ENCODE results near the gene TAS2R7.
"Not testable (repeated sequence)": the region's sequence is repeated elsewhere in the genome, so short reads cannot be mapped to it uniquely, and the experiment has no call there.

Gene TAS2R7, protein sequence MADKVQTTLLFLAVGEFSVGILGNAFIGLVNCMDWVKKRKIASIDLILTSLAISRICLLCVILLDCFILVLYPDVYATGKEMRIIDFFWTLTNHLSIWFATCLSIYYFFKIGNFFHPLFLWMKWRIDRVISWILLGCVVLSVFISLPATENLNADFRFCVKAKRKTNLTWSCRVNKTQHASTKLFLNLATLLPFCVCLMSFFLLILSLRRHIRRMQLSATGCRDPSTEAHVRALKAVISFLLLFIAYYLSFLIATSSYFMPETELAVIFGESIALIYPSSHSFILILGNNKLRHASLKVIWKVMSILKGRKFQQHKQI

DNA sequence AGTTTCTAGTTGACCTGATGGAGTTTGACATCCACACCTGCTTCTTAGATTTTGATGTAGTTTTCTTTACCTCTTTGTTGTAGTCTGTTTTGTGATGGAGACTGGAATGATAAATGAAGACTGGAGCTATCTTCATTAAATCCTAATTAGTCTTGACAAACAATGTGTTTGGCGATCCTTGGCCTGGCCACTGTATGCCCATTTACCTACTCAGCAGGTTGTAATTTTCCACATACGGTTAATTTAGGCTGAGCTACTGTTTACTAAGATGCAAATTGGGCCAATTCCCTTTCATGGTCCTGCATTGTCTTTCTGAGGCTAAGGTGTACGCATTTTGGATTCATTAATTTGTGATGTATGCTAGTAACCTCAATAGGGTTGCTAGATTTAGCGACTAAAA is at the start of gene TAS2R7:
TAS2R7 (minus strand) TSS at position 41 of the 400 bp plus-strand sequence. CDS start 57 bp downstream, outside the sequence.
- no peak for DNase-seq (ENCODE audit: low spot score)

DNA sequence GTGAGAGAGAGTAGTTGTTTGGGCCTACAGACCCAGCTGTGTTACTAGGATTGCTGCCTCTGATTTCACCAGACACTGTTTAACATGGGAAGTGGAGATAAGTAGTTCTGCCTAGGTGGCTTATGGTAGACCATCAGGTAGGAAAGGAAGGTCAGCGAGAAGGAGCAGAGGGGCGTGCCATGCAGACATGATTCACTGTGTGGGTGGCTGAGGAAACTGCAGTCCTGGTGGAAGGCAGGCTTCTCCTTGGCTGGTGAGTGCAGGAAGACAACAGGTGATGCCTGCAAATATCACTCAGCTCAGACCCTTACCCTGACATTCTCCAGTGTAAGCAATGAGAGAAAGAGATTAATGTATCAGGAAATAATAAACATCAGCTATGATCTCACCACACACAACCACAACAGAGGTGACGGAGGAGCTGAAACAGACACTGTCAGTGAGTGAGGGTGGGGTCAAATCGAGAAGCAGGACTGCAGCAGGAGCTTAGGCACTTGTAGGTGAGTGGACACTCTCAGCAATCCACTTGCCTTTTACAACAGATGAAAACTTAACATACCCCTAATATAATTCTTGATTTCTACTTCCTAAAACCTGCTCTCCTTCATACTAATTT is 48.9 kb upstream of the TAS2R7 start:
- DNase-seq (ENCODE audit: low spot score) = no peak

DNA sequence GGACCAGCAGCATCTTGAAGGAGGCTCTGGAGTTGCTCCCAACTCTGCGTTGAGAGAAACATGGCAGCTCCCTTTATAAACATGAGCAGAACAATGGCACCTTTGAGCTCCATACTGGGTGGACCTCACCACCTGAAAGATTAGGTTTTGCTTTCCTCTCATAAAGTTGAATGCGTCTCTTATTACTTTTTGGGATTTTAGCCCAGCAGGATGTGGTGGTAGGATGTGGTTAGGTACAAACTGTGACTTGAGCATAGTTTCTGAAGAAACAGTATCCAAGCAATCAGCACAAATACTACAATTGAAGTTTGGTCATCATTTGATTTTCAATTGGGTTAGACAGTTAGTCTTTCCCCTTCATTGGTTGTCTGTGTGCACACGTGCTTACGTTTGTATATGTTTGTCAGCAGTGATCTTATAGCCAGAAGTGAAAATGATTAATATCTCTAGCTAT is 47.0 kb upstream of the TAS2R7 start, which contains the start of gene PRR4:
PRR4 (minus strand) TSS at position 51 of the 454 bp plus-strand sequence; CDS start at position 13, 38 bp downstream.
- no peak for DNase-seq (ENCODE audit: low spot score)

DNA sequence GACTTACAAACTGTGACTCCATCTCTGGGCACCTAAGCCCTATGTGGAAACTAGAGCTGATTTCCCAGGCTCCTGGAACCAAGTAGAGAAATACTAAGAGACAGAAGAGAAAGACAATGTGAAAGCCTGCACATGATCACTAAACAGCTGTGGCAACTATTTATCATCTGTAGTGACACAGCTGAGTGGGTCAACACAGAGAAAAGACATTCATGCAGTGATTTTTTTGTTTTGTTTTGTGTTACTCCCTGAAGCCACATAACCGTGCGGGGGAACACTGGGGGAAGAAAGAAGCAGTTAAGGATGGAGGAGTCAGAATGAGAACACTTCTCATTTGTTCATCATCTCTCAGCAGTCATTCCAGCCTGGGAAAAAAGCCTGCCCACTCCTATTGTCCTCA is 45.3 kb upstream of the TAS2R7 start:
- DNase-seq (ENCODE audit: low spot score) = no peak

DNA sequence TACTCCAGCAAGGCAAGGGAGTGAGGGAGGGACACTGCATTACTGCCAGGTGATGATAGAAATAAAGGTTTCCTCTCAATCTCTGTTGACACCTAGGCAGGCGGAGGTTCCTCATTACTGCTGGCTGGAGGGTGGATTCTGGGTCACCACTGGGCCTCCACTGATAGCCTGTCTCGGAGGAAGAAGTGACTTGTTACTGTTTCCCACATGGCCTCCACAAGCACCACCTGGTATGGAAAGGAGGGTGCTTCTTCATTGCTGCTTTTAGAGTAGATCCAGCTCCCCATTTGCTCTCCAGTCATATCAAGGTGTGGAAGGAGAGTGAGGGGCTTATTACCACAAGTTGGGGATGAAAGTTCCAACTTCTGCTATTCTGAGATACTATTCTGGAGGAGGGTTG is 40.4 kb upstream of the TAS2R7 start:
- DNase-seq (ENCODE audit: low spot score) = no peak

DNA sequence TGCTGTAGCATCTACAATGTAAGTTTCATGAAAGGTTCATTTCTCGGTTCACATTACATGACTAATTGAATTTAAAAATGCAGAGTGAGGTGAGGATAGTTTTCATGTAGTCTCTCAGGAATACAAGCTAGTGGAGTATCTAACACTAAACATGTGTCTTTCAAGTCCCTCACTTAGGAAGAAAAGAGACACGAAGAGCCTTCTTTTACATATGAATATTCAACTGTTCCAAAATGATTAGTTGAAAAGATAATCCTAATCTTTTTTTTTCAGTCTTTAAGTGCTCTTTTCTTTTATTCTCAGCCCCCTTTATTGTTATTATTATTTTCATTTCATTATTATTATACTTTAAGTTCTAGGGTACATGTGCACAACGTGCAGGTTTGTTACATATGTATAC is 36.0 kb upstream of the TAS2R7 start:
- no peak for DNase-seq (ENCODE audit: low spot score)

DNA sequence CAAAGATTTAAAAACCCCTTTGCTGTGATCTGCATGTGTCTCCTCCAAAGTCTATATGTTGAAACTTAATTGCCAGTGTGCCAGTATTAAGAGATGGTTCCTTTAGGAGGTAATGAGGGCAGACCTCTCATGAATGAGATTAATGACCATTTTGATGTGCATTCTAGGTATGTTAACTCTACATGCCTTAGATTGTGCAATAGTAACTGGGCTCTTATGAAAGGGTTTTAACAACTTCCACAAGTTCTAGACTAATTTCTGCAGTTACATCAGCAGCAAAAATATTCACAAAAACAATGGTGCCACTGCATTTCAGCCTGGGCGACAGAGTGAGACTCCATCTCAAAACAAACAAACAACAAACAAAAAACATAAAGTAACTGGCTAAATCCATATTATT is 27.6 kb upstream of the TAS2R7 start:
- DNase-seq (ENCODE audit: low spot score) = no peak

DNA sequence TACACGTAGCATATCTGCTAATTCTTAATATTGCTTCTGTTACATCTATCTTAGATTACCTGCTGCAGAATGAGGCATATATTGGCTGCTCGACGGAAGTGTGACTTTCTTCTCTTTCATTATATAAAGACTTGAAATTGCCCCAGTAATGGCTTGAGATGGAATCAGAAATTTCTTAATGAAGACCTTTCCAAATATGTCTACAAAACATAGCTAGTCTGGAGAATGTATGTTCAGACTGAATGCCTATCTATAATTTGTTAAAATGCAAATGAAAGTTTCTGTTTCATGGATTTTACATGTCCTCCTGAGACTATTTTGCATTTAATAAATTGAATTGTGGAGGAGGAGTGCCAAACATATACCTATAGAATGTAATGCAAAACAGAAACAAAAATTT is 23.8 kb upstream of the TAS2R7 start, which contains the start of gene TAS2R10:
TAS2R10 (minus strand) TSS at position 101 of the 400 bp plus-strand sequence; CDS start at position 12, 89 bp downstream.
- DNase-seq (ENCODE audit: low spot score) = no peak

DNA sequence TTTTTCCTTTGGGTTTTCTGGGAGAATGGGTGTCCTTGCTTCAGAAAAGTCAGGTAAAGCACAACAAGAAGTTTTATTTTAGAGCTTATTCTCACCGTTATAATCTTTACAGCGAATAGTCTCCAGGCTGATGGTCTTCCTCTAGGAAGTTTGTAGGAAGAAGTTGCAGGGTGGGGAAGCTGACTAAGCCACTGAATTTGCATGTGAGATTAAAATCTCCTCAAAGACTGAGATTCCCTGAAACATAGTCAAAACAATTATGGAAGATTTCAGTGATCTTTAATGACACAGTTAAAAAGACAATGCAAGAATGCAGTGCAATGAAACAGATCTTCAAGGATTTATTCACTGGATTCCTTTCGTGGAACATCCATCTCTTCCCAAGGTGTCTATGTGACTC is 22.5 kb upstream of the TAS2R7 start:
- DNase-seq (ENCODE audit: low spot score) = no peak

DNA sequence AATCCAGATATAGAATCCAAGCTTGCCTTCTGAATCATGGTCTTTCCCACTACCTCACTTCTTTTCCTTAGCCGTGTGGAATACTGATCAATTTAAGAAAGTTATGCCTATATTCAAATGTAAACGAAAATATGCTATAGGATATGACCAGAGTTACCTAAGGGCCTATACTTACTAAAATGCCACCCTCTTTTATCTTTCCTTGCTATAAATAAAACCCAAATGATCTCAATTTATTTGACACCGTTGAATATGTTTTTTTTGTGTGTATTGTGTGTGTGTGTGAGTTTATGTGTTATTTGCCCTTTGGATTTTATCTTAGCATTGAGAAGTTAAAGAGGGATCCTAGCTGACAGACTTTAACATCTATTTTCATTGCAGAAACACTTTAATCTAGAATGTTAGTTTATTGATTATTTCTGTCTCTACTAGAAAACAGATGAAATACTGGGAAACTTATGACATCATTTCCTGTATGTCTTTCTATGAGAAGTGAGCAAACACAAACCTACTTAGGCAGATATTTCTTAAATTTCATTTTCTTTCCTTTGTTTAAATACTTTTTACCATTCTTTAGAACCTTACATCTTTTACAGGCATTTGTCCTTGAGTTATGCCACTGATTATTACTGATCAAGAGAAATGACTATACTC is 9.6 kb upstream of the TAS2R7 start:
- no peak for DNase-seq (ENCODE audit: low spot score)

DNA sequence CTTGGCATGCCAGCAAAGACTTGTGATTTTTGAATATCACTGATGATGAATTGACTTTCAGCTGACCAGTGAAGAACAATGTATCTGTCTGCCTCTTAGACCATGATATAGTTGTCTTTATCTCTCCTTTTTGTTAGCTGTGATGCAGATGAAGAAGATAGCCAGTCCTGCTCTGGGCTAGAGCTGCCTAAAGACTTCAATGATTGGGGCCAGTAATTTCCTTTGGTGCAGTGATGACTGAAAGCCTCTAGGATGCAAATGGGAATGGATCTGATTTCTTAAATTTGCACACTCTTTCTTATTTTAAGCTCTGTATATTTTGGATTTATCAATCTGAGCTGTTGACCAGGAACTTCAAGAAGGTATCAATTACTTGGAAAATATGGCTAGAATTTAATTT is 7.6 kb upstream of the TAS2R7 start, which contains the start of gene TAS2R9:
TAS2R9 (minus strand) TSS at position 101 of the 400 bp plus-strand sequence; CDS start at position 8, 93 bp downstream.
- DNase-seq (ENCODE audit: low spot score) = no peak

DNA sequence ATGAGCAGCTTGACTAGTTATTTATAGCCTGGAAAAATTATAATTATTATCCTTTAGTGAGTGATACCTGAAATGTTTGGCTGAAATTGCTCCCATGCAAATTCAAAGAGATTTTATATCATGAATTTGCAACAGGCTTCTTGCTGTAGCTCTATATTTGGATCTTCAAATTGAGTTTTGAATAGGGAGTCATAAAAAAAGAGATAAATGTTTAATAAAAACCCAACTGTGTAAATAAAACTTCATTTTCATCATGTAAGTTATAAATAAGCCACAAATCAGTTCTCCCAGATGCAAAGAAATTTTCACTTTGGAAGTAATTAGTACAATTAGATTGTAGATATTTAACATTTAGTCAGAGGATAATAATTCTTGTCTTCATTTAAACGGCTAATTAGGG is 4.8 kb upstream of the TAS2R7 start, which contains the start of gene TAS2R8:
TAS2R8 (minus strand) TSS at position 101 of the 400 bp plus-strand sequence. CDS start 306 bp downstream, outside the sequence.
- no peak for DNase-seq (ENCODE audit: low spot score)

DNA sequence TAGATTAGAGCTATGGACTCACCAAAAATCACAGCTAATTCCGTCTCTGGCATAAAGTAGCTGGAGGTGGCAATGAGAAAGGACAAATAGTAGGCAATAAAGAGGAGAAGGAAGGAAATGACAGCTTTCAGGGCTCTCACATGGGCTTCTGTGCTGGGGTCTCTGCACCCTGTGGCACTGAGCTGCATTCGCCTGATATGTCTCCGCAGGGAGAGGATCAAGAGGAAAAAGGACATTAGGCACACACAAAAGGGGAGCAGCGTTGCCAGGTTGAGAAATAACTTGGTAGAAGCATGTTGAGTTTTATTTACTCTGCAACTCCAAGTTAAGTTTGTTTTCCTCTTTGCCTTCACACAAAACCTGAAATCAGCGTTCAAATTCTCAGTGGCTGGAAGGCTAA is 686 bp downstream of the TAS2R7 start:
- no peak for DNase-seq (ENCODE audit: low spot score)

DNA sequence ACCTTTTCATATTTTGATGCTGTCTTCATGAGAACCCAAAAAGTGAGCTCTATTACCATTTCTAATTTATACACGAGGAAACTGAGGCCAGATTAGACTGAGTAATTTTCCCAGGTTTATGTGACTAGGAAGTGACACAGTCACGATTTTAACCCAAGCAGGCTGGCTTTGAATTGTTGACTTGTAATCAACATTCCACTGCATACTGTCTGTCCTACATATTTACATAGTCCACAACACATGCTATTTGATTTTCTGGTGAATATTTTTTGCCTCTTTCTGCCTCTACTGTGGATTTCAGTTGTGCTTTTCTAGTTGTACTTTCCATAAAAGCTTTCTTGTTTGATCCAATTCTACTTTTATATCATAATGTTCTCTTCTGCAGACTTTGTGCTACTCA is 8.2 kb downstream of the TAS2R7 start:
- no peak for DNase-seq (ENCODE audit: low spot score)

DNA sequence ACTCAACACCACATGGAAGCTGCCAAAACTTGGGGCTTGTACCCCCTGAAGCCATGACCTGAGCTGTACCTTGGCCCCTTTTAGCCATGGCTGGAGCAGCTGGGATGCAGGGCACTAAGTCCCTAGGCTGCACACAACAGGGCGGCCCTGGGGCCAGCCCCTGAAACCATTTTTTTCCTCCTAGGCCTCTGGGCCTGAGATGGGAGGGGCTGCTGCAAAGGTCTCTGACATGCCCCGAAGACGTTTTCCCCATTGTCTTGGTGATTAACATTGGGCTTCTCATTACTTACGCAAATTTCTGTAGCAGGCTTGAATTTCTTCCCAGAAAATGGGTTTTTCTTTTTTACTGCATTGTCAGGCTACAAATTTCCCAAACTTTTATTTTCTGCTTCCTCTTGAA is 10.7 kb downstream of the TAS2R7 start:
- DNase-seq (ENCODE audit: low spot score) = not testable (repeated sequence)

DNA sequence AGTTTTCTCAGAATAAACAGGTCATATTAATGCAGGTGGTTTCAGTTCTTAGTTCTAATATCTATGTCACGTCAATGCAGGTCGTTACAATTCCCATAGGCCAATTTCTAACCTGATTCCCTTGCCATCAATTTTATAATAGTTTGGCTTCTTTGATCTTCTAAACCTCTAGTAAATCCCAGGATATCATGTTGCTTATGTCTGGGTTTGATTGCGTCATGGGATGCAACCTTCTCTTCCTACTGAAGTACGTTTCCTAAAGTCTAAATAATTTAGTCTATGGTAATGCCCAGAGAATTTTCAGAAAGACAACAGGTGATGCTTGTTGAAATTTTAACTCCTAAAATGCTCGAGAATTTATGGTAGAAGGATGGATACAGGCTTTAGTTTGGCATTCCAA is 19.2 kb downstream of the TAS2R7 start:
- no peak for DNase-seq (ENCODE audit: low spot score)

DNA sequence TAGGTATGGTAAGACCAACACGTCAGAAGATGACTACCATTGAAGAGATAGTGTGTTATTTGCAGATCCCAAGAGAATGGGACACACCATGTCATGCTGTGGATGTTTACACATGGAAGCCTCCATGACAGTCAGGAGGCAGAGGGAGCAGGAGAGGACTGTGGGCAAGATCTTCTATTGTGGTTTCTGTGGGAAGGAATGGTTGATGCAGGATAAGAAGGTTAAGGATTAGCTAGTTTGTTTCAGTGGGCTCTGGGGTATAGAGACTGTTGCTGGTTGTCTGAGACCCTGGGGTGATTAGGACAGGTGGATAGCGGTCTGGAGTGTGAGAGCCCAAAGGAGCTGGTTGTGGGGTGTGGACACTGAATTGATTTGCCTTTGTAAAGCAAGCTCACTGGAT is 23.3 kb downstream of the TAS2R7 start:
- DNase-seq (ENCODE audit: low spot score) = no peak

DNA sequence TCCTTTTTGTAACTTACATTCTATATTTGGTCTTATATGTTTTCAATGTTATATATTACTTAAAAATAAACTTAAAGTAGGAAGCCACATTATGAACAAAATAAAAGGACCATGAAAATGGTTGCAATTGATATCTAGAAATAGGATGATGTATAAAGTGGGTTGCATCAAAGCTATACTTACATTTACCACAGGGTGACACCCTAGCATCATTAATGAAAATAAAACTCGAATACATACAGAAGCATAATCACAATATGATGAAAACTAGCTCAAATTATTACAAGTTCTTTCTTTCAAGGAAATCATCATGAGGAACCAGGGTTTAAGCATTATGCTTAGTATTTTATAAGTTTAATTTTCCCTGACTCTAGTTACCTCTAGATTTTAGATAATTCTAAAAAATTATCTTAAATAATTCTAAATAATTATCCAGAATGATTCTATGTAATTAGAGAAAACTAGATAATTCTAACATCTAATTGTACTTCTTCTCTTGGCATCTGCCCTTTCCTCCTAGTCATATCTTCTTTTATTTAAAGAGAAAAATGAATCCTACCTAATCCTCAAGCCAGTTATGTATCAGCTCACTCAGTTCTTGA is 31.2 kb downstream of the TAS2R7 start:
- peak; percentile 48 for DNase-seq (ENCODE audit: low spot score)

DNA sequence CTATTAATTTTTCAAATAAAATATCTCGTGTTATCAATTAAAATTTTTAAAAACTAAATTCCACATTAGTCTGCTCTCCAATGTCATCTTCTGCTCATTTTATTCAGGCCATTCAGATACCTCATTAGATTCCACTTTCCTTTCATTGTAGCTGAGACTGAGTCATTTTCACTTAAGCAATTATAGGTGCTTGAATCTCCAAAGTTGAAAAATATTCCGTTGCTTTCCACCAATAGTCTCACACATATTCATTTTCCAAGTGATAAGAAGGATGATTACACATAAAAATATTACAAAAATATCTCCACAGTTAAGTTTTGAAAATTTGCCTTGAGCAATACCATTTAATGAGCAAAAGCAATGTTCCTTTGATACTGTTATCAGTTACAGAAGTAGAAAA is 42.8 kb downstream of the TAS2R7 start:
- DNase-seq (ENCODE audit: low spot score) = no peak

DNA sequence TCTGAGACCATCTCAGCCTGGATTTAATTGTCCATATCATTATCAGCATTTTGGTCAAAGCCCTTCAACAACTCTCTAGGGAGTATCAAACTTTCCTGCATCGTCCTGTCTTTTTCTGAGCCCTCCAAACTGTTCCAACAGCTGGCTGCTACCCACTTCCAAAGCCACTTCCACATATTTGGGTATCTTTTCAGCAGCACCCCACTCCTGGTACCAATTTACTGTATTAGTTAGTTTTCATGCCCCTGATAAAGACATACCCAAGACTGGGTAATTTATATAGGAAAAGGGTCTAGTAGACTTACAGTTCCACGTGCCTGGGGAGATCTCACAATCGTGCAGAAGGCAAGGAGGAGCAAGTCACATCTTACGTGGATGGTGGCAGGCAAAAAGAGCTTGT is 46.2 kb downstream of the TAS2R7 start:
- DNase-seq (ENCODE audit: low spot score) = no peak

DNA sequence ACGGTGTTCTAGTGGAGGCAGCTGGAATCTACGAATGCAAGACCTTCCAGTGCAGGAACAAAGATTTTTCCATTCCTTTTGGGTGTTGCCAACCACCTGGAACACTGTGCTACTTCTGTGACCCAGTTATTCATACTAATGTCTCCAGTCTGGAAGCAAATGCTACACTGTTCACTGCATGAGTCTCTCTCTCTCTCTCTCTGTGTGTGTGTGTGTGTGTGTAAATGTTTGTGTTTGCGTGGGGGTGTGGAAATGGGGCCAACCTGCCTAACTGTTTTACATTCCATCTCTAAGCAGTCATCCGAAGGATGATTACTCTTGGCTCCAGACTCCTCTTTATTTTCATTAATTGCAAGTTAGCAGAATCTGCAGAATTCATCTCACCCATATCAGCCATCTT is 49.4 kb downstream of the TAS2R7 start:
- peak; percentile 17 for DNase-seq (ENCODE audit: low spot score)
